A549 (cell line): ENCODE measurements around the gene LETM1. TPM values are rescaled to one million over a fixed set of nuclear protein-coding genes. Genes with fewer than 3 reads are reported as not detected.

ENCODE experiments used
- ATAC-seq, 2 experiments: fragments of 200-7000 bp in 1 of 2; fragments of >200 bp in 1 of 2; cut with Nextera tagmentation in 1 of 2; cut with Tn5 transposase in 1 of 2; 3 replicates each; pipeline versions ENCODE4 v1.8.0 to v1.9.1; 2018 to 2020; ENCODE audit warnings: mild to moderate bottlenecking in 1 of 2, moderate library complexity in 1 of 2
- CTCF ChIA-PET: fragments of 300-600 bp; sonication (Branson Sonifier 250); formaldehyde crosslinking; extraction: SDS; loops from one replicate; lab custom pipeline; 2021; ENCODE audit warnings: antibody characterized with exemption, inconsistent platforms; lab: Yijun Ruan, JAX
- POLR2A ChIA-PET: fragments of 350-600 bp; formaldehyde crosslinking; extraction: SDS; loops from one replicate; lab custom pipeline; 2021; ENCODE audit warnings: antibody characterized with exemption, inconsistent platforms; lab: Yijun Ruan, JAX
- DNase-seq, 2 experiments: peaks; one replicate each; pipeline versions ENCODE4 v3.0.0 to v3.0.0-alpha.2; 2011 to 2016; ENCODE audit warnings: low read depth in 1 of 2, low spot score in 1 of 2
- FAIRE-seq: peaks from 2 replicates; lab custom pipeline; 2011; peaks lifted over from hg19 to GRCh38; lab: Jason Lieb, UNC
- H3K27ac ChIP-seq, 2 experiments: fragments of >200 bp; sonication (Bioruptor Twin); formaldehyde crosslinking; 3 replicates each; pipeline ENCODE4 v1.5.1; 2016 to 2017
- H3K4me1 ChIP-seq: fragments of >200 bp; sonication (Bioruptor Twin); formaldehyde crosslinking; 3 replicates; pipeline ENCODE4 v1.6.1; 2016
- H3K4me2 ChIP-seq: fragments of >200 bp; sonication (Bioruptor Twin); formaldehyde crosslinking; 3 replicates; pipeline ENCODE4 v1.6.1; 2016
- H3K4me3 ChIP-seq: fragments of >200 bp; sonication (Bioruptor Twin); formaldehyde crosslinking; 3 replicates; pipeline ENCODE4 v1.5.1; 2016
- H3K9me3 ChIP-seq: fragments of >200 bp; sonication (Bioruptor Twin); formaldehyde crosslinking; 3 replicates; pipeline ENCODE4 v1.6.1; 2016
- CBX8 ChIP-seq: fragments of 200-600 bp; sonication (generic); IDR thresholded peaks from 2 replicates; pipeline ENCODE4 v1.6.1; 2016
- CHD2 ChIP-seq: fragments of 150-350 bp; IDR thresholded peaks from 2 replicates; pipeline ENCODE4 v1.6.1; 2014; ENCODE audit warnings: low read length; ENCODE audit not compliant: partially characterized antibody
- EP300 ChIP-seq, 2 experiments: fragments of >200 bp; sonication (Bioruptor Twin); formaldehyde crosslinking; IDR thresholded peaks; 2 replicates in 1 of 2; 3 replicates in 1 of 2; pipeline ENCODE4 v1.6.1; 2016 to 2017
- FOSB ChIP-seq: fragments of 250-450 bp; sonication (Bioruptor Pico); IDR thresholded peaks from 2 replicates; pipeline ENCODE4 v1.5.0; 2020; ENCODE audit warnings: mild to moderate bottlenecking, moderate library complexity
- FOSL2 ChIP-seq, 2 experiments: fragments of 450-650 bp in 1 of 2; fragments of >200 bp in 1 of 2; sonication (Bioruptor Twin) in 1 of 2; formaldehyde crosslinking; IDR thresholded peaks; 2 replicates each; pipeline versions ENCODE4 v1.5.0 to v1.6.1; 2016 to 2020; ENCODE audit warnings: mild to moderate bottlenecking in 1 of 2, moderate library complexity in 1 of 2
- HDAC2 ChIP-seq: fragments of 200-600 bp; sonication (generic); IDR thresholded peaks from 2 replicates; pipeline ENCODE4 v1.6.1; 2016
- HES2 ChIP-seq: fragments of >200 bp; sonication (Bioruptor Twin); formaldehyde crosslinking; IDR thresholded peaks from 2 replicates; pipeline ENCODE4 v1.6.1; 2016
- HMGXB4 ChIP-seq: fragments of 250-450 bp; sonication (Bioruptor Pico); IDR thresholded peaks from 2 replicates; pipeline ENCODE4 v1.5.0; 2021; ENCODE audit warnings: mild to moderate bottlenecking, moderate library complexity, borderline replicate concordance
- KDM1A ChIP-seq: fragments of 200-600 bp; sonication (generic); IDR thresholded peaks from 2 replicates; pipeline ENCODE4 v1.6.1; 2016; ENCODE audit warnings: low read depth, mild to moderate bottlenecking
- POLR2AphosphoS2 ChIP-seq: conservative IDR thresholded peaks from 2 replicates; pipeline ENCODE4 v1.6.1; 2012; ENCODE audit warnings: low read length, improper control_type of control experiment, inconsistent platforms
- RFX5 ChIP-seq: fragments of 450-650 bp; IDR thresholded peaks from 2 replicates; pipeline ENCODE4 v1.7.1; 2014; ENCODE audit warnings: antibody characterized with exemption, mild to moderate bottlenecking, moderate library complexity
- RNF2 ChIP-seq: fragments of 200-600 bp; sonication (generic); IDR thresholded peaks from 2 replicates; pipeline ENCODE4 v1.6.1; 2016; ENCODE audit warnings: low read depth, mild to moderate bottlenecking, antibody characterized with exemption, moderate library complexity, borderline replicate concordance
- ZC3H11A ChIP-seq: fragments of 450-650 bp; IDR thresholded peaks from 2 replicates; pipeline ENCODE4 v1.6.1; 2014; ENCODE audit warnings: antibody characterized with exemption, mild to moderate bottlenecking
- ZFP36 ChIP-seq: fragments of 450-650 bp; IDR thresholded peaks from 2 replicates; pipeline ENCODE4 v1.6.1; 2014; ENCODE audit warnings: borderline replicate concordance; ENCODE audit not compliant: partially characterized antibody
- WGBS: methylation state at CpG from one replicate; pipeline ENCODE4 v1.1.6; 2017; ENCODE audit errors: missing lambda C conversion rate; 5-methylcytosine and 5-hydroxymethylcytosine counted together
- polyA plus RNA-seq, 4 experiments: library from polyadenylated mRNA; depleted of rRNA in 3 of 4; stranded (reverse); fragments of >200 nt; fragmentation: RNase III in 1 of 4; extraction: RNeasy Plus Mini Kit Qiagen cat#74134 plus additional on column Dnase treatment in 1 of 4; gene quantifications; 2 replicates in 3 of 4; 3 replicates in 1 of 4; pipeline ENCODE4 v1.2.3, GENCODE V29; 2011 to 2017
- TF ChIP-seq, protein P1 (sequence below): fragments of 200-600 bp; sonication (generic); IDR thresholded peaks from 2 replicates; pipeline ENCODE4 v1.6.1; 2016; ENCODE audit warnings: antibody characterized with exemption, mild to moderate bottlenecking, moderate library complexity
- TF ChIP-seq, protein P2 (sequence below): fragments of 450-650 bp; IDR thresholded peaks from 2 replicates; pipeline ENCODE4 v1.6.1; 2014; ENCODE audit warnings: antibody characterized with exemption
- TF ChIP-seq, protein P3 (sequence below): fragments of >200 bp; sonication (Bioruptor Twin); formaldehyde crosslinking; IDR thresholded peaks from 3 replicates; pipeline ENCODE4 v1.5.1; 2016
- TF ChIP-seq, protein P4 (sequence below): IDR thresholded peaks from 2 replicates; pipeline ENCODE4 v1.6.1; 2012; ENCODE audit warnings: low read depth, borderline replicate concordance

The LETM1 gene
- polyA plus RNA-seq, 2 of the 4 experiments (the other 2 are of a cell fraction): 18.6 to 29.6 TPM

- ChIA-PET POLR2A (no interaction called here), CTCF (interaction anchor here (1.5 to 2.9 kb wide), 2 partner anchors 7 to 73 kb away, joined by 4 to 15 read pairs; no protein-coding TSS in a partner anchor)
- FAIRE-seq (no peak), DNase-seq (no peak), ATAC-seq (no peak)
- no peak overlapping the region for H3K4me3 ChIP-seq
- no peak overlapping the region for H3K27ac ChIP-seq
- H3K9me3 ChIP-seq: no peaks in the 10 kb centered on the region
- 94% methylated on average over 55 of the region's 71 CpGs for WGBS
- no peaks in the 10 kb centered on the region for H3K4me1 ChIP-seq
- TF ChIP-seq KDM1A (no peak), ZFP36 (no peak), RNF2 (no peak), ZC3H11A (no peak), CHD2 (no peak), FOSL2 (IDR thresholded peaks at IDR 0.05) (no peak), FOSL2 (CRISPR knock-in tag; IDR thresholded peaks at IDR 0.05) (no peak), EP300 (IDR thresholded peaks at IDR 0.05) (no peak), CBX8 (no peak), HES2 (no peak), FOSB (CRISPR knock-in tag) (no peak), POLR2AphosphoS2 (no peak), HDAC2 (no peak), RFX5 (no peak), HMGXB4 (no peak)
- TF ChIP-seq, protein P1, sequence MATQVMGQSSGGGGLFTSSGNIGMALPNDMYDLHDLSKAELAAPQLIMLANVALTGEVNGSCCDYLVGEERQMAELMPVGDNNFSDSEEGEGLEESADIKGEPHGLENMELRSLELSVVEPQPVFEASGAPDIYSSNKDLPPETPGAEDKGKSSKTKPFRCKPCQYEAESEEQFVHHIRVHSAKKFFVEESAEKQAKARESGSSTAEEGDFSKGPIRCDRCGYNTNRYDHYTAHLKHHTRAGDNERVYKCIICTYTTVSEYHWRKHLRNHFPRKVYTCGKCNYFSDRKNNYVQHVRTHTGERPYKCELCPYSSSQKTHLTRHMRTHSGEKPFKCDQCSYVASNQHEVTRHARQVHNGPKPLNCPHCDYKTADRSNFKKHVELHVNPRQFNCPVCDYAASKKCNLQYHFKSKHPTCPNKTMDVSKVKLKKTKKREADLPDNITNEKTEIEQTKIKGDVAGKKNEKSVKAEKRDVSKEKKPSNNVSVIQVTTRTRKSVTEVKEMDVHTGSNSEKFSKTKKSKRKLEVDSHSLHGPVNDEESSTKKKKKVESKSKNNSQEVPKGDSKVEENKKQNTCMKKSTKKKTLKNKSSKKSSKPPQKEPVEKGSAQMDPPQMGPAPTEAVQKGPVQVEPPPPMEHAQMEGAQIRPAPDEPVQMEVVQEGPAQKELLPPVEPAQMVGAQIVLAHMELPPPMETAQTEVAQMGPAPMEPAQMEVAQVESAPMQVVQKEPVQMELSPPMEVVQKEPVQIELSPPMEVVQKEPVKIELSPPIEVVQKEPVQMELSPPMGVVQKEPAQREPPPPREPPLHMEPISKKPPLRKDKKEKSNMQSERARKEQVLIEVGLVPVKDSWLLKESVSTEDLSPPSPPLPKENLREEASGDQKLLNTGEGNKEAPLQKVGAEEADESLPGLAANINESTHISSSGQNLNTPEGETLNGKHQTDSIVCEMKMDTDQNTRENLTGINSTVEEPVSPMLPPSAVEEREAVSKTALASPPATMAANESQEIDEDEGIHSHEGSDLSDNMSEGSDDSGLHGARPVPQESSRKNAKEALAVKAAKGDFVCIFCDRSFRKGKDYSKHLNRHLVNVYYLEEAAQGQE: no peak
- TF ChIP-seq, protein P2, sequence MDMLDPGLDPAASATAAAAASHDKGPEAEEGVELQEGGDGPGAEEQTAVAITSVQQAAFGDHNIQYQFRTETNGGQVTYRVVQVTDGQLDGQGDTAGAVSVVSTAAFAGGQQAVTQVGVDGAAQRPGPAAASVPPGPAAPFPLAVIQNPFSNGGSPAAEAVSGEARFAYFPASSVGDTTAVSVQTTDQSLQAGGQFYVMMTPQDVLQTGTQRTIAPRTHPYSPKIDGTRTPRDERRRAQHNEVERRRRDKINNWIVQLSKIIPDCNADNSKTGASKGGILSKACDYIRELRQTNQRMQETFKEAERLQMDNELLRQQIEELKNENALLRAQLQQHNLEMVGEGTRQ: no peak
- TF ChIP-seq, protein P3, sequence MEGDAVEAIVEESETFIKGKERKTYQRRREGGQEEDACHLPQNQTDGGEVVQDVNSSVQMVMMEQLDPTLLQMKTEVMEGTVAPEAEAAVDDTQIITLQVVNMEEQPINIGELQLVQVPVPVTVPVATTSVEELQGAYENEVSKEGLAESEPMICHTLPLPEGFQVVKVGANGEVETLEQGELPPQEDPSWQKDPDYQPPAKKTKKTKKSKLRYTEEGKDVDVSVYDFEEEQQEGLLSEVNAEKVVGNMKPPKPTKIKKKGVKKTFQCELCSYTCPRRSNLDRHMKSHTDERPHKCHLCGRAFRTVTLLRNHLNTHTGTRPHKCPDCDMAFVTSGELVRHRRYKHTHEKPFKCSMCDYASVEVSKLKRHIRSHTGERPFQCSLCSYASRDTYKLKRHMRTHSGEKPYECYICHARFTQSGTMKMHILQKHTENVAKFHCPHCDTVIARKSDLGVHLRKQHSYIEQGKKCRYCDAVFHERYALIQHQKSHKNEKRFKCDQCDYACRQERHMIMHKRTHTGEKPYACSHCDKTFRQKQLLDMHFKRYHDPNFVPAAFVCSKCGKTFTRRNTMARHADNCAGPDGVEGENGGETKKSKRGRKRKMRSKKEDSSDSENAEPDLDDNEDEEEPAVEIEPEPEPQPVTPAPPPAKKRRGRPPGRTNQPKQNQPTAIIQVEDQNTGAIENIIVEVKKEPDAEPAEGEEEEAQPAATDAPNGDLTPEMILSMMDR: no peak
- TF ChIP-seq, protein P4, sequence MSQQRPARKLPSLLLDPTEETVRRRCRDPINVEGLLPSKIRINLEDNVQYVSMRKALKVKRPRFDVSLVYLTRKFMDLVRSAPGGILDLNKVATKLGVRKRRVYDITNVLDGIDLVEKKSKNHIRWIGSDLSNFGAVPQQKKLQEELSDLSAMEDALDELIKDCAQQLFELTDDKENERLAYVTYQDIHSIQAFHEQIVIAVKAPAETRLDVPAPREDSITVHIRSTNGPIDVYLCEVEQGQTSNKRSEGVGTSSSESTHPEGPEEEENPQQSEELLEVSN: no peak
- no peak overlapping the region for H3K4me2 ChIP-seq
These were observed 53.0 kb downstream of the LETM1 start for GRCh38 chr4:1802720-1803522.
